HG02870 (cell line): Measurements from ENCODE around the gene PDCD10.

ENCODE experiments used
- ATAC-seq: cut with Tn5 transposase; IDR thresholded peaks from one replicate; pipeline ENCODE4 v1.9.1; 2021; ENCODE audit warnings: mild to moderate bottlenecking, moderate library complexity; ENCODE audit not compliant: unreplicated experiment

Gene PDCD10

DNA sequence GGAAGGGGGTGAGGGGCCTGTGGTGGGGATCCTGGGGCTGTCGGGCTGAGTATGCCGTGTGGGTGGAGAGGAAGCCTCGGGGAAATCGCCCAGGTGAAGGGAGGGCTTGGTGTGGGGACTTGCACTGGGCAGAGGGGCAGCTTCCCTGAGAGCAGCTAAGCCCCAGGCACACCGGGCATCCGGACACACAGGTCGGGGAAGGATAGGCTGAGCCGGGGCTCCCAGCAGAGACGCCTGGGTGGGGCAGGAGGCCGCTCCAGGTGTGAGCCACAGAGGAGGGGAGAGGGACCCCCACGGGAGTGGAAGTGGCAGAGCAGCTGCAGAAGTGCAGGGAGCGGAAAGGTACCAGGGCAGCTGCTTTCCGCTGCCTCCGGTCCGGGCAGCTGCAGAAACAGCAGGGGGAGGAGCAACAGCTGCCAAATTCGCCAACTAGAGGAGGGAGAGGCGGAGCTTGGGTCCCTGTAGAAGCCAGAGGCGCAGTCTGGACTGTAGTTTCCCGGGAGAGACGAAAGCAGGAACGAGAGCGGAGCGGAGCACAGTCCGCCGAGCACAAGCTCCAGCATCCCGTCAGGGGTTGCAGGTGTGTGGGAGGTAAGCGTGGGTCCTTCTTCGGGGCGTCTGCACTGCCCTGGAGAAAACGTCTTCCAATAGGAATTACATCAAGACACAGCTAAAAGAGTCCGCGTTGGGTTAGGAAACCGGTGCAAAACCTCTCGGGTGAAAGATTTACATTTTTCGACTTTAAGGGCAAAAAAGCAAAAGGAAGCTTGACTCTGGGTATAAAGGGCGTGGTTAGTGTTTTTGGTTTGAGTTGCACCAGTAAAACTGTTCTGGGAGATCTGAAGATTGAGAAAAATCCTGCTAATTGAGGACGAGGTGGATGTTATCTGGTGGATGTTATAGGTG is 794 bp upstream of the PDCD10 start, which contains the start of gene SERPINI1:
Gene SERPINI1, plus strand, starts transcription at position 489 of the 906 bp plus-strand sequence. CDS start 53,408 bp downstream, outside the sequence.
- ATAC-seq: peak; percentile 55

GRCh38 chr3:167733961-167734497 is 663 bp downstream of the PDCD10 start:
- no peak for ATAC-seq

DNA sequence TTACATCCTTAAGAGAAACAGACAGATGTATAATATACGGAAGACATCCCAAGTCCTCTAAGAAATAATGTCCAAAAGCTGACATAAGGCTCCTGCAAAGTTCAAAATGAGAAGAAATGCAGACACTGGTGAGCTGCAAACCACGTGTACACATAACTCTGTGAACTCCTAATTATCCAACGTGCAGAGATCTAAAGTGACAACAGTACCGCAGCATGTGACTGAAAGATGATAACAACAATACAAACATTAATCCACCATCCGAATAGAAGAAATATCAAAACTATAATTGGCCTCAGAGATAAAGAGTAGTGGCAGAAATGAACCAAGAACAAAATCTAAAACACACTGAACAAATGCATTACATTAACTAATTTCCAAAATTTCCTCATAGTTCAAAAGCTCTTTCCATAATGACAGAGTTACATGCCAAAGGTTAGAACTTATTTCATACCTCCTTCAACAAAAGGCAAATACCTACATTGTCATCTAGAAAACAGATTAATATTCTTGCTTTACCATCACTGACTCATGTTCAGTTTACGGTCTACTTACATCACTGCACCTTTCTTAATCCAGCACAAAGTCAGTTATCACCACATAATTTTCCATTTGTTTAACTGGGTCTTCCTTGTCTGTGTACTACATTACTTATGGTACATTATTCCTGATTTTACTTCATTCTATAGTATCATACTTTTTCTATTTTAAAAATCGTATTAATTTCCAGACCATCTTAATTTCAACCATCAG is 2.2 kb downstream of the PDCD10 start:
- no peak for ATAC-seq

- no peak for ATAC-seq
These were observed 3.3 kb downstream of the PDCD10 start for GRCh38 chr3:167731393-167731792.

DNA sequence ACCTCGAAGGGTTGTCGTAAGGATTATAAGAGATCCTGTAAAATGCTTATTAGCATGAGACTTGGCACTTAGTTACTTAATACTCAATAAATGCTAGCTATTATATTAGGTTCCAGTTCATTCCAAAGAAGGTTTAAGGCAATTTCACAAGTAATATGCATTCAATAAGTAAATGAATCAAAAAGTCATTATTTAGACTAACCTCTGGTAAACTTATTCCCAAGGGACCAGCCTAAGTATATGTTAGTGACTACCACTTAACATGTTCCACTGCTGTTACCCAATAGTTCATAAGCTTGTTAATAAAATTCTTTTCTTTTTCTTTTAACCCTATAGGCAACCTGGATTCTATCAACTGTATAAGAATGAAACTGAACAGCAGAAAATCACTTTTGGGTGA is 5.1 kb downstream of the PDCD10 start:
- no peak for ATAC-seq

- no peak for ATAC-seq
These were observed 5.9 kb downstream of the PDCD10 start for GRCh38 chr3:167728632-167729323.

GRCh38 chr3:167728176-167728575 is 6.5 kb downstream of the PDCD10 start:
- ATAC-seq: no peak

GRCh38 chr3:167723872-167724271 is 10.8 kb downstream of the PDCD10 start:
- ATAC-seq: no peak

GRCh38 chr3:167723025-167723512 is 11.6 kb downstream of the PDCD10 start:
- ATAC-seq: no peak

DNA sequence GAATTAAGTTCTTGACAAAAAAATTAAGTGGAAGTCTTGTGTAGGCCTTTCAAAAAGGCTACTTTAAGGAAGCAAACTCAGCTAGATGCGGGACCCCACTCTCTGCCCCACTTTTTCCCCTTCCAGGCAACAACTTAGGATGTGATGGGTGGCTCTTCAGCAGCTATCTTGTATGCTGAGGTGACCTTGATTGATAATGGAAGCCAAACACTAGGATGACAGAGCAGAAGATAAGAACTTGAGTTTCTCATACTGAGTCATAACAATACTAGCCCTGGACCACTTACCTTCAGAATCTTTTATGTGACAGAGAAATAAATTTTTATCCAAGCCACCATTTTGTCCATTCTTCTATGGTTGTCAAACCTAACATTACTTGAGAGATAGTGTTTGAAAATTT is 16.1 kb downstream of the PDCD10 start:
- ATAC-seq: no peak

DNA sequence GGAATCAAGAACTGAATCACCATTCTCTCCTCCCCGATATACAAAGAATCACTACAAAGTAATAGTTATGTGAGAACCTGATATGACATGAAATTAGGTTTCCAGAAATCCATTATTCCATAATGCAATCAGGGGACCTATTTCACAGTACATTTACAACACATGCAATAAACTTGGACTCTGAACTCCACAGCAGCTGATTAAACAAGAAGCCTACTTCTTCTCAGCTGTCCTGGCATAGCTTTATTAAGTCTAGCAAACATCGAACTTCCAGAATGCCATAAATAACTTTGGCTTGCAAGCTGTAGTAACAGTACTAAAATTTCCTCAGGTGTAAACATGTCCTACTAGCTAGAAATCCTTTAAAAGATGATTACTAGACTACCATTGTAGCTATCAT is 17.8 kb downstream of the PDCD10 start:
- no peak for ATAC-seq

DNA sequence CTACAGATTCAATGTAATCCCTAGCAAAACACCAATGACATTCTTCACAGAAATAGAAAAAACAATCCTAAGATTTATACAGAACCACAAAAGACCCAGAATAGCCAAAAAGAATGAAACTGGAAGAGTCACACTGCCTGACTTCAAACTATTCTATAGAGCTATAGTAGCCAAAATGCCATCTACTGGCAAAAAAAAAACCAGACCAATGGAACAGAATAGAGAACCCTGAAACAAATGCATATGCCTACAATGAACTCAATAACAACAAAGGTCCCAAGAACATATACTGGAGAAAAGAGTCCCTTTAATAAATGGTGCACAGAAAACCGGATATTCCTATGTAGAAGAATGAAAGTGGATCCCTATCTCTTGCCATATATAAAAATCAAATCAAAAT is 19.8 kb downstream of the PDCD10 start:
- ATAC-seq: no peak

GRCh38 chr3:167712445-167712844 is 22.2 kb downstream of the PDCD10 start:
- ATAC-seq: no peak

- ATAC-seq: no peak
These were observed 23.3 kb downstream of the PDCD10 start for GRCh38 chr3:167711439-167711838.

DNA sequence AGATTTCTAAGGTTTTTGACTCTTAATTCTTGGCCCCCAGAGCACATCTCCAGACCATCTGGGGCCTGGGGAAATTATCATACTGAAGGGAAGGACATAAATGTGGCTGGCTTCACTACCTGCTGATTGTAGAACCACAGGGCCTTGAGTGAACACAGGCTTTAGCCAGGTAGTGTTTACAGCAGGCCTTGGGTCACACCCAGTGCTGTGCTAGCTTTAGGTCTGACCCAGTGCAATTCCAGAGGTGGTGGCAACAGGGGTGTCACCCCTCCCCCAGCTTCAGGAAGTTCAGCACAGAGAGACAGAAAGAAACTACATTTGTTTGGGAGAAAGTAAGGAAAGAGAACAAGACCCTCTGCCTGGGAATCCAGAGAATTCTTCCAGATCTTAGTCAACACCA is 24.1 kb downstream of the PDCD10 start:
- no peak for ATAC-seq

DNA sequence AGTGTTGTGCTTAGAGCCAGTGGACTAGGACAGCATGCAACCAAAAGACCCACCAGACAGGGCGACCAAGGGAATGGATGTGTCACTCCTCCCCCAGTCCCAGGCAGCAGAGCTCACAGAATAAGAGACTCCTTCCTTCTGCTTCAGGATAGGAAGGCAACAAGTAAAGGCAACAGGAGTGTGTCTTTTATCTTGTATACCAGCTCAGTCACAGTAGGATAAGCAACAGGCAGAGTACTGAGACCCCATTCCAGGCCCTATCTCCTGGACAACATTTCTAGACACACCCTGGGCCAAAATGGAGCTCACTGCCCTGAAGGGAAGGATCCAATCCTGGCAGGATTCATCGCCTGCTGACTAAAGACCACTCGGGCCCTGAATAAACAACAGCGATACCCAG is 25.0 kb downstream of the PDCD10 start:
- no peak for ATAC-seq

- no peak for ATAC-seq
These were observed 28.9 kb downstream of the PDCD10 start for GRCh38 chr3:167705840-167706239.

GRCh38 chr3:167700926-167701325 is 33.8 kb downstream of the PDCD10 start:
- ATAC-seq: no peak

DNA sequence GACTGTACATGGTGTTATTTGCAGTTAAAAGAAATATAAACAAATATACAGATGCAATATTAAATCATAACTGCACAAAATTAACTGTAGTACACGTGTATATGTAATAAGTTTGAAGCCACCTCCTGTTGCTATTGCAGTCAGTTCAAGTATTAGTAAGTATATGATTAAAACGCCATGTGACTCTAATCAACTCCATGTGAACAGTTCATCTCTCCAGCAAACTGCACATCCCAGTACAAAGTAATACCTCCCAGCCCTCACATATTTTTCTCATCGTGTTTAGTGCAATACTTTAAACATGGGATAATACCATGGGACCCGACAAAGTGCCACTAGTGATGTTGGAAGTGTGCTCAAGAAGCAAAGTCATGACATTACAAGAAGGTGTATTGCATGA is 34.6 kb downstream of the PDCD10 start:
- ATAC-seq: no peak

GRCh38 chr3:167694121-167694520 is 40.6 kb downstream of the PDCD10 start:
- ATAC-seq: no peak

GRCh38 chr3:167691366-167691765 is 43.3 kb downstream of the PDCD10 start:
- peak; percentile 100 for ATAC-seq
